ENCODE measurements around the gene SFRP2. TPM values are rescaled to one million over a fixed set of nuclear protein-coding genes. Genes with fewer than 3 reads are reported as not detected.

Gene SFRP2
- total RNA-seq, 2 experiments from 2014 or later, result not detected

DNA sequence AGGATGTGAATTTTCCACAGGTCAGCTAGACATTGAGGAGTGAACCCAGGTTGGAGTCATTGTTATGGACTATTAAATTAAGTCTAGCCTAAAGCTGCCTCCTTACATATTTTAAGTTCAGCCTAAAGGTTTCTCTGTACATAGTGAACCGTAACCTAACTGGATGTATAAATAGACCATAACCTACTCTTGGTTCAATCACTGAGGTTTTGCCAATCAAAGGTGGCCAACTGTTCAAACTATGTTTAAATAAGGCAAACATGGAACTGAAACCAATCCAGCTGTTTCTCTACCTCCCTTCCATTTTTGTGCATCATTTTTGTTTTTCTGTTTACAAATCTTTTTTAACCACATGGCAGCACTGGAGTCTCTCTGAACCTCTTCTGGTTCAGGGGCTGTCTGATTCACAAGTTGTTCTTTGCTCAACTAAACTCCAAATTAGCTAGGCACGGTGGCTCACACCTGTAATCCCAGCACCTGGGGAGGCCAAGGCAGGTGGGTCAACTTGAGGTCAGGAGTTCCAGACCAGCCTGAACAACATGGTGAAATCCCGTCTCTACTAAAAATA is 43.9 kb upstream of the SFRP2 start:
- Histone ChIP-seq H3K9me2 (ENCODE audit: insufficient read depth, low read length) (no peaks in the 10 kb centered on the region), H4K20me1 (ENCODE audit: insufficient read depth, low read length) (no peaks in the 10 kb centered on the region), H3K4me2 (ENCODE audit: low read length) (no peak overlapping the region), H3K79me2 (ENCODE audit: insufficient read depth, low read depth, low read length) (no peaks in the 10 kb centered on the region), H3K4me1 (ENCODE audit: insufficient read depth, low read length, poor library complexity, severe bottlenecking) (peaks cover 3% of the 10 kb centered on the region), H2AFZ (ENCODE audit: low read length) (no peak overlapping the region), H3K4me3 (ENCODE audit: low read depth, low read length, poor library complexity, severe bottlenecking) (no peak overlapping the region), H3K36me3 (ENCODE audit: insufficient read depth, low read length) (no peaks in the 10 kb centered on the region), H3K27ac (ENCODE audit: low read depth, low read length, poor library complexity, severe bottlenecking) (no peak overlapping the region), H3K9me3 (ENCODE audit: low read length) (no peaks in the 10 kb centered on the region)
- intact Hi-C loops (cut with micrococcal nuclease; ENCODE audit: unreplicated experiment), result no loop called here
- ChIA-PET POLR2A (interaction anchor here (1.0 kb wide), 1 partner anchor 13 kb away, joined by 3 read pairs; no protein-coding TSS in a partner anchor), CTCF (ENCODE audit: unreplicated experiment) (no interaction called here)
- no peak for TF ChIP-seq CTCF (conservative IDR thresholded peaks at IDR 0.05; ENCODE audit: low read length)
- no peak for TF ChIP-seq EZH2phosphoT487 (IDR thresholded peaks at IDR 0.05; ENCODE audit: borderline replicate concordance, low read depth, low read length)
- BruUV-seq (replicated peaks), result no TSS peak
- DNase-seq (ENCODE audit: low spot score), result no peak

GRCh38 chr4:153832054-153832453 is 43.2 kb upstream of the SFRP2 start:
- Histone ChIP-seq H3K4me2 (ENCODE audit: low read length) (no peak overlapping the region), H4K20me1 (ENCODE audit: insufficient read depth, low read length) (no peaks in the 10 kb centered on the region), H3K9me2 (ENCODE audit: insufficient read depth, low read length) (no peaks in the 10 kb centered on the region), H3K9me3 (ENCODE audit: low read length) (no peaks in the 10 kb centered on the region), H2AFZ (ENCODE audit: low read length) (no peak overlapping the region), H3K4me3 (ENCODE audit: low read depth, low read length, poor library complexity, severe bottlenecking) (no peak overlapping the region), H3K79me2 (ENCODE audit: insufficient read depth, low read depth, low read length) (no peaks in the 10 kb centered on the region), H3K36me3 (ENCODE audit: insufficient read depth, low read length) (no peaks in the 10 kb centered on the region), H3K27ac (ENCODE audit: low read depth, low read length, poor library complexity, severe bottlenecking) (no peak overlapping the region), H3K4me1 (ENCODE audit: insufficient read depth, low read length, poor library complexity, severe bottlenecking) (peaks cover 3% of the 10 kb centered on the region)
- DNase-seq (ENCODE audit: low spot score), result no peak
- TF ChIP-seq EZH2phosphoT487 (IDR thresholded peaks at IDR 0.05; ENCODE audit: borderline replicate concordance, low read depth, low read length) (no peak), CTCF (conservative IDR thresholded peaks at IDR 0.05; ENCODE audit: low read length) (no peak)
- intact Hi-C loops (cut with micrococcal nuclease; ENCODE audit: unreplicated experiment), result no loop called here
- ChIA-PET CTCF (ENCODE audit: unreplicated experiment) (no interaction called here), POLR2A (no interaction called here)
- no TSS peak for BruUV-seq (replicated peaks)

- no TSS peak for BruUV-seq (replicated peaks)
- intact Hi-C loops (cut with micrococcal nuclease; ENCODE audit: unreplicated experiment), result no loop called here
- CTCF ChIA-PET (ENCODE audit: unreplicated experiment), result no interaction called here
These were observed 42.4 kb upstream of the SFRP2 start for GRCh38 chr4:153831245-153831644.

More at GRCh38 chr4:153831245-153831644, 42.4 kb upstream of the SFRP2 start:
- H3K27ac ChIP-seq (ENCODE audit: low read depth, low read length, poor library complexity, severe bottlenecking), result no peak overlapping the region
- H2AFZ ChIP-seq (ENCODE audit: low read length), result no peak overlapping the region
- H3K9me3 ChIP-seq (ENCODE audit: low read length), result no peaks in the 10 kb centered on the region
- no peak for DNase-seq (ENCODE audit: low spot score)
- H3K4me2 ChIP-seq (ENCODE audit: low read length), result no peak overlapping the region
- peaks cover 3% of the 10 kb centered on the region for H3K4me1 ChIP-seq (ENCODE audit: insufficient read depth, low read length, poor library complexity, severe bottlenecking)
- no peaks in the 10 kb centered on the region for H3K79me2 ChIP-seq (ENCODE audit: insufficient read depth, low read depth, low read length)
- H4K20me1 ChIP-seq (ENCODE audit: insufficient read depth, low read length), result no peaks in the 10 kb centered on the region
- no peaks in the 10 kb centered on the region for H3K9me2 ChIP-seq (ENCODE audit: insufficient read depth, low read length)
- H3K4me3 ChIP-seq (ENCODE audit: low read depth, low read length, poor library complexity, severe bottlenecking), result no peak overlapping the region
- no peak for TF ChIP-seq EZH2phosphoT487 (IDR thresholded peaks at IDR 0.05; ENCODE audit: borderline replicate concordance, low read depth, low read length)
- TF ChIP-seq CTCF (conservative IDR thresholded peaks at IDR 0.05; ENCODE audit: low read length), result no peak
- no peaks in the 10 kb centered on the region for H3K36me3 ChIP-seq (ENCODE audit: insufficient read depth, low read length)
- POLR2A ChIA-PET, result no interaction called here
